ENCODE data around the gene SRRM4.

Gene SRRM4

DNA sequence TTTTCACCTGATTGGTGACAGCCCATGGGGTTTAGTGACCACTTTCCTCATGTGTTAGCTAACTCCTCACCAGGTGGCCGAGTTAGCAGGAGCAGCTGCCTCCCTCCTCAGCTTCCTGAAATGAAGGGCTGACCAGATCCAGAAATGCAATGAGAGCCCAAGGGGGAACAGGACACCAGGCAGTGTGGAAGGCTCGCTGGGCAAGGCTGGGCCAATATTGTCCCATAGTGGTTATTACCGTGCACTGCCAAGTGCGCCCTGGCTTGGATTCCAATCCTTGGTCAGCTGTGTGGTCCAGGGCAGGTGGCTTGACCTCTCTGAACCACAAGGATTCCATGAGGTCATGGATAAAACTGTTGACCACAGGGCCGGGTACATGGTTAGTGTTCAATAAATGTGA lies 193.7 kb downstream of the SRRM4 start:
- FAIRE-seq, result no peak

DNA sequence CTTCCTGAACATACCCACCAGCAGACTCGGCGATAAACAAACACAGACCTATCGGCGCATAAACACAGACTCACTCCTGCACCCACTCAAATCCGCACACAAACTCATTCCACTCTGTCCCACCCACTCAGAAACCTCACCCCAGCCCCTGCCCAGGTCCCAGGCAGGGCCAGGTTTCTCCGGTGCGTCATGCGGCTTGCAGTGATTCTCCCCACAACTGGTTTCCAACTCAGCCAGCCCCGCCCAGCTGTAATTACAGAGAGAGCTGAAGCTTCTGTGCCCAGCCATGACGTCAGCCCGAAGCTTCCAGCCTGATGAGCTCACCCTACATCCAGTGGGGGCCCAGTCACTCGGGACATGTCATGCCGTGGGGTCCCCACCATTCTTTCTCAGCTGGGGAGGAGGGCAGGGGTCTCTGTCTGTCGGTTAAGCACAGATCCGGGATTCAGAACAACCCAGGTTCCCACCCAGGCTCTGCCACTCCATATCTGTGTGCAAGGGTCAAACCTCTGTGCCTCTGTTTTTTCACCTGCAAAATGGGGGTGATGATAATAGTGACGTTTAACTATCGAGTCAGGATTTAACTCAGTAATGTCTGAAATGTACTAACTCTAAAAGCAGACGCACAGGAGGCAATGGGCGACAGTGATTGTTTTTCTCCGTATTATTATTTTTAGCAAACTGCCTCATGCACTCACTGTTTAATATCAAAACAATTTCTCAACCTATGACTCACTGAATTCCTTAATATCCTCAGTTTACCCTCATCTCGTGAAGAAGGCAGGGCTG lies 195.1 kb downstream of the SRRM4 start:
- no peak for FAIRE-seq

DNA sequence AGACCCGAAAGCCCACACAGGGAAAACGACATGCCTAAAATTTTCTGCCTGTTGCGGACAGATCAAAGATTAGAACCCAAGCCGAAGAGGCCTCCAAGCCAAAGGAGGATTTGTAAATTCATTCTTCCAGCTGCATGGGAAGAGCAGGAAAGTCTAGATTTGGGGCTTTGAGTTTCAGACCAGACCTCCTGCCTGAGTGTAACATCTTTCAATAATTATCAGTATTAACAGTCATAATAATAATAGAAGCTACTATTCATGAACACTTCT lies 195.7 kb downstream of the SRRM4 start:
- no peak for FAIRE-seq

GRCh38 chr12:119177724-119178380 lies 196.5 kb downstream of the SRRM4 start:
- no peak for FAIRE-seq

DNA sequence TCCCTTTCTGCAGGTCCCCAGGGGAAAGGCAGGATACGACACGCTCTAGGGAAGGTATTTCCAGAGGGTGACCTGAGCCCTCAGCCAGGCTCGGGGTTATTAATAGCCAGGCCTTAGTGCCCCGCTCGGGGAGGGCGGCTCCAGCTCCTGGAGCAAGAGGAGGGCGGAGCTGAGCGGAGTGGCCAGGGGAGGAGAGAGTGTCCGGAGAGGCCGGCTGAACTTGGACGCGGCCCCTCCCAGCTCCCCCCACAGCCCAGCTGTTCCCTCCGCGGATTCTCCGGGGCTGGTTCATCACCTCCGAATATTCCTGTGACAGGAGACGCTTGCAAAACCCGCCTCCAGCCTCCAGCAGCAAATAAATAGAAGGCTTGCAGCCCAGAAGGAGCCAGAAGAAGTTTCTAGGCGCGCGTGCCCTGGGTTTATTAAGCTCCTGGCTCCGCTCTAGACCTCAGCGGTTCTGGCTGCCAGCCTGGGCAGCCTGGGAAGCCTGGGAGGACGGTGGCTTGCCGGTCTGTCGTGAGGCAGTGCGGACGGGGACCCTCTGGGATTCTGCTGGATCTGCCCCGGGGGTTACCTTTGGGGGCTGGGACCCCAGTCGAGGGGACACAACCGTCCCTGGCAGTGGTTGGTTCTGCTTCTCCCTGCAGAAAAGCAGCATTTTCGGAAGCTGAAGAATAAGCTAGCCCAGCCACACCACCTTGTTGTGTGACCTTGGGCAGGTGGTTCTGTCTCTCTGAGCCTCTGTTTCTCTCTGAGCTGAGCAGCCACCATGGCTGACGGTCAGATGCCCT lies 197.4 kb downstream of the SRRM4 start, which contains the start of gene HSPB8:
TSS of gene HSPB8 (plus strand) at position 388 of the 791 bp plus-strand sequence. CDS start at position 770, 382 bp downstream.
- no peak for FAIRE-seq

GRCh38 chr12:119179335-119180021 lies 198.1 kb downstream of the SRRM4 start:
- FAIRE-seq, result no peak

DNA sequence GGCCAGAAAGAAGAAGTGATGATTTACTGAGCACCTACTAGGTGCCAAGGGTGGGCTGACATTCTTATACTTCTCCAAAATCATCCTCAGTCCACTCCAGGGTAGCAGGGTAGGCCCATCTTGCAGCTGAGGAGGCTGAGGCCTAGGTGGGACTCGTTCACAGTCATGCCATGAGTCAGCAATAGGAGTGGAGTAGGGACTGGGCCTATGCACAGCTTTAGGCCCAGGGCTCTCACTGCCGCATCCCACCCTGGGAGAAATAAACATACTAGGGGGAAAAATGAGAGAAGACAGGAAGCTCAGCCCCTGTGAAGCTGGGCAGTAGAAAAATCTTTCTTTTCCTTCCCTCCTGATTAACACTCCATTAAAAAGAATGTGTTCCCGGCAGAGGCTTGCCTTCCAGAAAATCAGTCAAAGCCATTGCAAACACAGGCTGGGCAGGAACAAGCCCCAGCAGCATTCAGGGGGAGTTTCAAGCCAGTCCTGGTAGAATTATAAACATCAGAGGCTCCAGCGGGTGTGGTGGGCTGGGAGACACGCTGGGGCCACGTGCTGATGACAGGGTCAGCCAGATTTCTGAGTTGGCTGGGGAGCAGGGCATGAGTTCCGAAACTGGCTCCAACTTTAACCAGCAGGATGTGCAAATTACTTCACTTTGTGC lies 199.2 kb downstream of the SRRM4 start:
- FAIRE-seq, result no peak

DNA sequence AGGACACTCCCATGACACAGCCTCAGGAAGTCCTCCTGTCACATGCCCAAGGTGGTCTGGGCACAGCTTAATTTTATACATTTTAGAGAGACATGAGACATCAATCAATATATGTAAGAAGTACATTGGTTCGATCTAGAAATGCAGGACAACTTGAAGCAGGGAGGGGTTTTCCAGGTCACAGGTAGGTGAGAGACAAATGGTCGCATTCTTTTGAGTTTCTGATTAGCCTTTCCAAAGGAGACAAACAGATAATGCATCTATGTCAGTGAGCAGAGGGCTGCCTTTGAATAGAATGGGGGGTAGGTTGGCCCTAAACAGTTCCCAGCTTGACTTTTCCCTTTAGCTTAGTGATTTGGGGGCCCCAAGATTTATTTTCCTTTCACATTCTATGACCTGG lies 199.9 kb downstream of the SRRM4 start:
- FAIRE-seq, result no peak

DNA sequence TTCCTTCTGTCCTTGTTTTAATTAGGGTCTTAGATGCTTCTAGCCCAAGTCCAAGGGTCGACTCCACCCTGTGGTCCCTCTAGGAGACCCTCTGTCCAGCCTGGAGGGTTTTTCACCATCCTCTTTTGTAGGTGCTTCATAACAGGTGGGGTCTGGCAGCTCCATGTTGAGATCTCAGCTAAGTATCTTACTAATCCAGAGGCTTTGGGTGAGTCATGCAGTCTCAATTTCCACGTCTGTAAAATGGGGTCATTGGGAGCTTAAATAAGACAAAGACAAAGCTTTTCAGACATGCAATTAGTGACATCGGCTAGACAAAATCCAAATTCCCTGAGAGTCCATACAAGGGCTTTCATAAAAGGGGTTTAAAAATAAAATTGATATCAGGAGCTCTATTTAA lies 200.6 kb downstream of the SRRM4 start:
- no peak for FAIRE-seq

GRCh38 chr12:119182701-119183493 lies 201.6 kb downstream of the SRRM4 start:
- no peak for FAIRE-seq

- FAIRE-seq, result no peak
Observed at GRCh38 chr12:119183942-119184695, 202.8 kb downstream of the SRRM4 start.

DNA sequence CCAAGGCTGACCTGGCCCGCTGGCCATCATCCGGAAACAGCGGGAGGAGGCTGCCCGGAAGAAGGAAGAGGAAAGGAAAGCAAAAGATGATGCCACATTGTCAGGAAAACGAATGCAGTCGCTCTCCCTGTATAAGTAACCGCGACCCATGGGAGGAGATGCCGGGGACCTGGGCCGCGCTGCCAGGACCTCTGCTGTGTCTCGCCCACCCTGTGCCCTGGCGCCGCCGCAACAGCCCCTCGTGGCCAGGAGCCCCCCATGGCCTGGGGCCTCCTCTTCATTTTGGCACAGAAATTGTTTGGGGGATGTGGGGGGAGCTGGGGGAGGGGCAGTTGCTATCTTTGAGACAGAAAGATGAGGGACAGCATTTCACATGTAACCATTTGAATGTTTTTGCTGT lies 213.9 kb downstream of the SRRM4 start:
- FAIRE-seq, result no peak

- no peak for FAIRE-seq
Observed at GRCh38 chr12:119198440-119198839, 217.1 kb downstream of the SRRM4 start.

GRCh38 chr12:119200601-119201000 lies 219.3 kb downstream of the SRRM4 start:
- no peak for FAIRE-seq

- FAIRE-seq, result no peak
Observed at GRCh38 chr12:119201789-119202543, 220.6 kb downstream of the SRRM4 start.

DNA sequence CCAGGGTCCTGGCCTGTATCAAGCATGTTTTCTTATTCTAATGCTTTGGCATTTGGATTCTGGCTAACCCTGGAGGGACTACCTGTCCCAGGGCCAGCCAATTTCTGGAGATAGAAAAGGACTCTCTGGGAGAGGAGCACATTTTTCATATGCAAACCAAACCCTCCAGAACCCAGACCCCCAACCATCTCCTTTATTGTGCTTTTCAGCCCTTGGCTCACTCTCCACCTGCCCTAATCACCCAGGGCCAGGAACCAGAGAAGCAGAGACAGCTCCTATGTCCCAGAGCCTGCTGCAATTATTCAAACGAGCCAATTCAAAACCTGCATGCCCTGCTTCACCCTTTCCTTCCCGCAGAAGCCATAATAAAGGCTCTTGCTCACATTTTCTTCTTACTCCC lies 221.2 kb downstream of the SRRM4 start:
- FAIRE-seq, result no peak

DNA sequence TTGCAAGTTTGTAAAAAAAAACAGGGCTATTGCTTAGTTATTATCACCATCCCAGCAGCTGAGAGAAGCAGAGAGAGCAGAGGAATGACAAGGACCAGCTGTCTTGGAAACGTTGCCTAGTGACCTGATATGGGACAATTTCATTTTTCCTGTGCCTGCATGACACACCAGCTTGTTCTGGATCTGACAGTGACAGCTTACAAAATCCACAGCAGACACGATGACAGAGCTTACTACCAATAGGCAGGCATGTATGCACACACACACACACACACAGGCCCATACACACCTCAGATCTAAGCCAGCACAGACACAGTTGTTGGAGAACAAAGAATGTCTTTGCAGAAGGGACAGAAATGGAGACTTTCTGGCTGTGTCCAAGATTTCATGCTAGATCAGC lies 222.8 kb downstream of the SRRM4 start:
- FAIRE-seq, result no peak

- FAIRE-seq, result no peak
Observed at GRCh38 chr12:119204671-119205285, 223.4 kb downstream of the SRRM4 start.

- FAIRE-seq, result no peak
Observed at GRCh38 chr12:119206348-119207062, 225.2 kb downstream of the SRRM4 start.

All from TTC549 (cell line).